CD4-positive, alpha-beta T cell (primary cell): ENCODE results near the gene CNTN4. TPM values are rescaled to one million over a fixed set of nuclear protein-coding genes. Genes with fewer than 3 reads are reported as not detected.

ENCODE experiments used
- ATAC-seq: fragments of 200-7000 bp; cut with Tn5 transposase; one replicate; pipeline ENCODE4 v1.10.0; 2022; ENCODE audit warnings: mild to moderate bottlenecking; ENCODE audit not compliant: poor library complexity
- CTCF ChIA-PET: fragments of 350-600 bp; sonication (Branson Sonifier 250); formaldehyde crosslinking; loops from one replicate; lab custom pipeline; 2021; ENCODE audit warnings: antibody characterized with exemption, inconsistent platforms; lab: Charles Lee
- POLR2A ChIA-PET: fragments of 350-600 bp; sonication (Branson Sonifier 250); formaldehyde crosslinking; loops from one replicate; lab custom pipeline; 2021; ENCODE audit warnings: antibody characterized with exemption, inconsistent platforms; lab: Charles Lee
- DNase-seq, 14 experiments: peaks; one replicate each; pipeline ENCODE4 v3.0.0-alpha.2; 2013 to 2020; ENCODE audit warnings: mixed read lengths in 2 of 14
- H3K27ac ChIP-seq, 2 donors: one replicate each; pipeline versions ENCODE4 v1.5.1 to v1.7.0; 2013; ENCODE audit warnings: low read length in 2 of 2, low read depth in 1 of 2, mild to moderate bottlenecking in 1 of 2
- H3K27me3 ChIP-seq, 2 experiments: 1 replicate in 1 of 2; 2 replicates in 1 of 2; pipeline versions ENCODE4 v1.6.1 to v1.7.0; 2013; ENCODE audit warnings: low read length in 2 of 2, control low read depth in 1 of 2, mild to moderate bottlenecking in 1 of 2, moderate library complexity in 1 of 2; ENCODE audit not compliant: insufficient read depth in 2 of 2, control insufficient read depth in 1 of 2
- H3K36me3 ChIP-seq: one replicate; pipeline ENCODE4 v1.6.1; 2013; ENCODE audit warnings: low read length, control low read depth; ENCODE audit not compliant: insufficient read depth
- H3K4me1 ChIP-seq: one replicate; pipeline ENCODE4 v1.6.1; 2013; ENCODE audit warnings: low read length, control low read depth; ENCODE audit not compliant: insufficient read depth
- H3K4me3 ChIP-seq: one replicate; pipeline ENCODE4 v1.5.1; 2013; ENCODE audit warnings: mild to moderate bottlenecking, low read length, moderate library complexity
- H3K9me3 ChIP-seq, 2 experiments: 1 replicate in 1 of 2; 2 replicates in 1 of 2; pipeline versions ENCODE4 v1.6.1 to v1.7.0; 2013; ENCODE audit warnings: low read length in 2 of 2, mild to moderate bottlenecking in 2 of 2, control low read depth in 1 of 2, moderate library complexity in 1 of 2; ENCODE audit not compliant: control insufficient read depth in 1 of 2, insufficient read depth in 1 of 2
- H3K27ac Mint-ChIP-seq: one replicate; pipeline ENCODE4 v1.8.0; 2020; ENCODE audit warnings: mixed read lengths
- H3K27me3 Mint-ChIP-seq: one replicate; pipeline ENCODE4 v1.8.0; 2021; ENCODE audit warnings: mixed read lengths
- H3K36me3 Mint-ChIP-seq: one replicate; pipeline ENCODE4 v1.8.0; 2021; ENCODE audit warnings: low read depth, mixed read lengths
- H3K4me1 Mint-ChIP-seq: one replicate; pipeline ENCODE4 v1.8.0; 2021; ENCODE audit warnings: low read depth, mixed read lengths
- H3K4me3 Mint-ChIP-seq: one replicate; pipeline ENCODE4 v1.8.0; 2020; ENCODE audit warnings: mild to moderate bottlenecking, mixed read lengths
- H3K9me3 Mint-ChIP-seq: one replicate; pipeline ENCODE4 v1.8.0; 2020; ENCODE audit warnings: mixed read lengths
- intact Hi-C, 2 experiments: fragments of 100-400 bp; cut with DNase I in 1 of 2; cut with micrococcal nuclease in 1 of 2; formaldehyde crosslinking; loops; one replicate each; pipeline versions ENCODE4 v1.15.1 to v1.9.0; 2023 to 2025; cut with DNase I, micrococcal nuclease
- total RNA-seq, 174 experiments: library from RNA in 2 of 174; stranded (reverse) in 2 of 174; gene quantifications; one replicate each; pipeline ENCODE4 v1.2.3 and lab custom pipeline; 2021 to 2026
- TF ChIP-seq, protein P1 (sequence below): fragments of 200-600 bp; IDR thresholded peaks from one replicate; pipeline ENCODE4 v1.8.0; 2022; ENCODE audit warnings: antibody characterized with exemption, mild to moderate bottlenecking

Gene CNTN4
- total RNA-seq, 2 experiments from 2014 or later = not detected

DNA sequence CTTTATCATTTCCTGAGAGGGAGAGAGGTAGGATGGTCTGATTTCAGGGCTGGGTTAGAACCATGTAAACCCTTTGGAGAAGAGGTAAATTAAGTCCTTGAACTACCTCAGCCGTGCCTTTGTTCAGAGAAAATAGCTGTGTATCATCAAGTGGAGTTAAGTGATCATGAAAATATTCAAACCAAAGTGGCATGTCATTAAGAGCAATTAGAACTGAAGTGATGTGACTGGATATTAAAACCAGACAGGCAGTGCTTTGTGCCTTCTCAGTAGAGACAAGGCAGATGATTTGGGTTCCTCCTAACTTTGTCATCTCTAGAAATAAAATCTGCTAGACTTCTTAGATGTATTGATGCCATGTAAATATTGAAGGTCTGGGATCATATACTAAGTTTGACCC, 840.0 kb downstream of the CNTN4 start:
- Histone ChIP-seq H3K9me3 (no peaks in the 10 kb centered on the region), H3K4me3 (no peak overlapping the region), H3K36me3 (no peaks in the 10 kb centered on the region), H3K27me3 (no peaks in the 10 kb centered on the region), H3K4me1 (no peaks in the 10 kb centered on the region), H3K27ac (no peak overlapping the region)
- peaks cover 22% of the 10 kb centered on the region for H3K27me3 Mint-ChIP-seq
- intact Hi-C loops = no loop called here
- TF ChIP-seq, protein P1, sequence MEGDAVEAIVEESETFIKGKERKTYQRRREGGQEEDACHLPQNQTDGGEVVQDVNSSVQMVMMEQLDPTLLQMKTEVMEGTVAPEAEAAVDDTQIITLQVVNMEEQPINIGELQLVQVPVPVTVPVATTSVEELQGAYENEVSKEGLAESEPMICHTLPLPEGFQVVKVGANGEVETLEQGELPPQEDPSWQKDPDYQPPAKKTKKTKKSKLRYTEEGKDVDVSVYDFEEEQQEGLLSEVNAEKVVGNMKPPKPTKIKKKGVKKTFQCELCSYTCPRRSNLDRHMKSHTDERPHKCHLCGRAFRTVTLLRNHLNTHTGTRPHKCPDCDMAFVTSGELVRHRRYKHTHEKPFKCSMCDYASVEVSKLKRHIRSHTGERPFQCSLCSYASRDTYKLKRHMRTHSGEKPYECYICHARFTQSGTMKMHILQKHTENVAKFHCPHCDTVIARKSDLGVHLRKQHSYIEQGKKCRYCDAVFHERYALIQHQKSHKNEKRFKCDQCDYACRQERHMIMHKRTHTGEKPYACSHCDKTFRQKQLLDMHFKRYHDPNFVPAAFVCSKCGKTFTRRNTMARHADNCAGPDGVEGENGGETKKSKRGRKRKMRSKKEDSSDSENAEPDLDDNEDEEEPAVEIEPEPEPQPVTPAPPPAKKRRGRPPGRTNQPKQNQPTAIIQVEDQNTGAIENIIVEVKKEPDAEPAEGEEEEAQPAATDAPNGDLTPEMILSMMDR = no peak
- ChIA-PET POLR2A (no interaction called here), CTCF (interaction anchor here (1.2 kb wide), 1 partner anchor 11 kb away, joined by 3 read pairs; no protein-coding TSS in a partner anchor)
- DNase-seq (no peak), ATAC-seq (no peak)
- no peaks in the 10 kb centered on the region for H3K4me1 Mint-ChIP-seq
- no peak overlapping the region for H3K4me3 Mint-ChIP-seq
- no peaks in the 10 kb centered on the region for H3K36me3 Mint-ChIP-seq
- no peak overlapping the region for H3K27ac Mint-ChIP-seq
- no peaks in the 10 kb centered on the region for H3K9me3 Mint-ChIP-seq

DNA sequence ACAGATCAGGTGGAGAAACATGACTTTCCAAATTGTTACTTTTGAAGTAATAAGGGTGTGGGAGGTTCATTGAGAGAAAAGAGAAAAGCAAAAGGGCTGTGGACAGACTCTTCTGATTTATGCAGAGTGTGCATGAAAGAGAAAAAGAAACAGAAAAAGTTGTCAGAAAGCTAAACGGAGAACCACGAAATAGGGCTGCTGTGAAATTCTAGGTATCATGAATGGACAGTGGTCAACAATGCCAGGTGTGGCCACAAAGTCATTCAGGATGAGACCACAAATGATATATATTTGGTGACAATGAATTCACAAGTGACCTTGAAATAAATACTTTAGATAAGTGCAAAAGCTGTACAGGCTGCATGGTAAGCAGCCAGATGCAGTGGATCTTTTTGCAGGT, 841.4 kb downstream of the CNTN4 start:
- Mint-ChIP-seq H3K27ac (no peak overlapping the region), H3K27me3 (peaks cover 22% of the 10 kb centered on the region), H3K36me3 (no peaks in the 10 kb centered on the region), H3K9me3 (no peaks in the 10 kb centered on the region), H3K4me1 (no peaks in the 10 kb centered on the region), H3K4me3 (no peak overlapping the region)
- TF ChIP-seq, protein P1 = no peak
- H3K4me3 ChIP-seq = no peak overlapping the region
- no peaks in the 10 kb centered on the region for H3K9me3 ChIP-seq
- no peaks in the 10 kb centered on the region for H3K36me3 ChIP-seq
- H3K4me1 ChIP-seq = no peaks in the 10 kb centered on the region
- ATAC-seq (no peak), DNase-seq (no peak)
- no peaks in the 10 kb centered on the region for H3K27me3 ChIP-seq
- POLR2A ChIA-PET = no interaction called here
- intact Hi-C loops = no loop called here
- CTCF ChIA-PET = interaction anchor here (1.2 kb wide), 1 partner anchor 9 kb away, joined by 3 read pairs; no protein-coding TSS in a partner anchor
- H3K27ac ChIP-seq = no peak overlapping the region

DNA sequence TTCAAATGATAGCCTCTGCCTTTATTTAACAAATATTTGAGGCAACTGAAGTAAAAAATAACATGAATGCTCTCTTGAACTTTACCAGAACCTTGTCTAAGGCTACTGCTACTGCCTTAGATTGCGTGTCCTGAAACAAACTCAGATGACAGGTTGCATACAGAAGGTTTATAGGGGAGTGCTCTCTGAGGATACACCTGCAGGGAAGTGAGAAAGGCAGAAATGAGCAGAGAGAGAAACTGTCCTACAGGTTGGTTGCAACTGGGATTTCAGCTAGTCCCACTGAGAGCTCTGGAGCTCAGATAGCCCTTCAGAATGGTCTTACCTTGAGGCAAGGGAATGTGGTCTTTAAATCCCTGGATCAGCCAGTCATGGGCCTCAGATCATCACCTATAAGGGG, 846.0 kb downstream of the CNTN4 start:
- ChIA-PET CTCF (no interaction called here), POLR2A (no interaction called here)
- intact Hi-C loops = no loop called here

More for the DNA sequence above, 846.0 kb downstream of the CNTN4 start:
- no peaks in the 10 kb centered on the region for H3K9me3 Mint-ChIP-seq
- Histone ChIP-seq H3K4me3 (no peak overlapping the region), H3K27ac (no peak overlapping the region), H3K27me3 (no peaks in the 10 kb centered on the region), H3K9me3 (no peaks in the 10 kb centered on the region), H3K4me1 (no peaks in the 10 kb centered on the region), H3K36me3 (no peaks in the 10 kb centered on the region)
- no peak overlapping the region for H3K27ac Mint-ChIP-seq
- DNase-seq (no peak), ATAC-seq (no peak)
- TF ChIP-seq, protein P1 = no peak
- H3K27me3 Mint-ChIP-seq = peaks cover 36% of the 10 kb centered on the region
- no peaks in the 10 kb centered on the region for H3K36me3 Mint-ChIP-seq
- no peak overlapping the region for H3K4me3 Mint-ChIP-seq
- no peaks in the 10 kb centered on the region for H3K4me1 Mint-ChIP-seq
